H4 (cell line): ENCODE results near the gene DDX39B. TPM values are rescaled to one million over a fixed set of nuclear protein-coding genes. Genes with fewer than 3 reads are reported as not detected.
"Not testable (repeated sequence)": the region's sequence is repeated elsewhere in the genome, so short reads cannot be mapped to it uniquely, and the experiment has no call there.

Source experiments
- DNase-seq: peaks from one replicate; pipeline ENCODE4 v3.0.0-alpha.2; 2015; ENCODE audit warnings: low spot score
- total RNA-seq: library from RNA; depleted of rRNA; stranded (reverse); fragments of >200 nt; shearing (Covaris generic); gene quantifications from 2 replicates; pipeline ENCODE4 v1.2.3, GENCODE V29; 2014; rRNA removed

Gene DDX39B
- total RNA-seq, 1 experiment from 2014 or later: 580 TPM

DNA sequence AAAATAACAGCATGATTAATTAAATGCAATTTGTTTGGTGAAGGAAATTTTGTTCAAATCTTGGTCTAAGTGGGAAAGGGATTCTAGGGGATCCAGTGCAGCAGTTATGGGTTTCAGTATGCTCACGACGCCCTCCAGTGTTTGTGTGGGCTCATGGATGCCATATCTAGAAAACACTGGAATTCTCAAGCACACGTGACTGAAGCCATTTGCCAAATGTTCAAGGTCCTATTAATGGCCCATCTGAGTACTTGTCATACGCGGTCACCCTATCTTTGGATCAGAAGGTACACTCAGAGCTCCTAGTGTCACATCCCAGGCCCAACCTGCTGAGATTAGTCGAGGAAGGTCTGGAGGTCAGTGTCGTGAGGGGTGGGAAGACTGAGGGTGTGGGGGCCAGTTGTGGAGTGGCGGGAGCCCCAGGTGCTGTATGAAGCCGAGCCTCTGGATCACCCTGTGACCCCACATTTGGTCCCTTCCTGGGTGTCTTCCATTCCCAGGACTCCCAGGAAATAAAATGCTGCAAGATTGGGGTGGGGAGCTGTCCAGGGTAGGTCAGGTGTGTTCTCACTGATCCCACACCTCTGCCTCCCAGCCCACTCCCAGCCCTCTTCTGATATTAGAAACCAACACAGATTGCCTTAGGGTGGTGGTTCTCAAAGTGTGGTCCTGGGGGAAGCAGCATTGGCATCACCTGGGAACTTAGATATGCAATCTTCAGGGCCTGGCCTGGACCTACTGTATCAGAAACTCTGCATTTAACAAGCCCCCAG, 55.6 kb downstream of the DDX39B start:
- not testable (repeated sequence) for DNase-seq

DNA sequence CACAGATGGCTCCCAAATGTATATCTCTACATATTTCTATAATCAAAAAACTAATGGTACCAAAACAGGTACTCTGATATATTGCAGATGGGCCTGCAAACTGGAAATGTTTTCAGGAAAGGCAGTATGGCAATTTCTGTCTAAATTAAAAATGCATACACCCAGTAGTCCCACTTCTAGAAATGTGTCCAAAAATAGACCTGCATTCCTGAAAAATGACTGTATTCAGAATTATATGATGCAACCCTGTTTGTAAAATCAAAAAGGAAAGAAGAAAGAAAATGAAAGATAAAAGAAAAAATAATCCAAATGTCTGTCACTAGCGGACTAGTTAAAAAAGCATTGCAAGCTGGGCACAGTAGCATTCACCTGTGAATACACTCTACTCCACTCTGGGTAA, 56.7 kb downstream of the DDX39B start:
- DNase-seq: no peak

DNA sequence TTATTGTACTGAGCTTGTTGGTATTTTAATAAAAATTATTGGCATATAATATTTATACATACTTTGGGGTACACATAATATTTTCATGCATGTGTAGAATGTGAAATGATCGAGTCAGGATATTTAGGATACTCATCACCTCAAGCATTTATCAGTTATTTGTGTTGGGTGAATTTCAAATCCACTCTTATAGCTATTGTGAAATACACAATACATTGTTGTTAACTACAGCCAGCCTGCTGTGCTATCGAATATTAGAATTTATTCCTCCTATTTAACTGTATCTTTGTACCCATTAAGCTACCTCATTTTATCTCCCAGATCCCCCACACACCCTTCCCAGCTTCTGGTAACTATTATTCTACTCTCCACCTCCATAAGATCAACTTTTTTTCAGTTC, 58.4 kb downstream of the DDX39B start:
- no peak for DNase-seq

DNA sequence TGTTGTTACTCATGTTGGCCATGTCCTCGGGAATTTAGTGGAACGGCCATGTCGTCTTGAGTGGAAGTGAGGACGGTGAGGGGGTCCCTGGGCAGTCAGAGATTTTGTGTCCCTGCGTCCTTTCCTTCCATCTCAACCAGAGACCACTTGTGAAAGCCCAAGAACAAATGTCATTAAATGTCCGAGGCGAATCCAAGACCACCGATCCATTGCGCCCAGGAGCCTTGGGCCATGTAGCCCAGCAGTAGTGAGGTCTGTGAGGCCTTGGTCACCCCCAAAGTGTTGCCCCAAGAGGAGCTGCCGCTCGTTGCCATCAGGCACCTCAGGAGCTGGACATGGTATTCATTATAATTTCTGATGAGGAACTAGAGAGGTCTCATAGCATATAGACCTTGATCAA, 61.2 kb downstream of the DDX39B start:
- no peak for DNase-seq

Other genes starting within 250 kb of the DDX39B start
- gene HLA-B, start 184.8 kb downstream of the DDX39B start, total RNA-seq: 512 and 677 TPM in 2 replicates
- gene MICA, start 138.4 kb downstream of the DDX39B start, total RNA-seq: 65.8 and 75.4 TPM in 2 replicates
- gene MICB, start 43.9 kb downstream of the DDX39B start, total RNA-seq: 12.2 and 14.5 TPM in 2 replicates
- not detected in 2 replicates for gene MCCD1, start 13.0 kb downstream of the DDX39B start, total RNA-seq
- 0.60 TPM in 1 of 2 replicates, not detected in the other for gene ATP6V1G2, start 4.6 kb upstream of the DDX39B start, total RNA-seq
- 12.9 and 13.6 TPM in 2 replicates for gene NFKBIL1, start 5.6 kb upstream of the DDX39B start, total RNA-seq
- gene LTA, start 30.3 kb upstream of the DDX39B start, total RNA-seq: not detected in 2 replicates
- gene TNF, start 33.6 kb upstream of the DDX39B start, total RNA-seq: not detected in 2 replicates
- not detected in 2 replicates for gene LTB, start 40.4 kb upstream of the DDX39B start, total RNA-seq
- not detected in 2 replicates for gene LST1, start 44.3 kb upstream of the DDX39B start, total RNA-seq
- gene NCR3, start 51.0 kb upstream of the DDX39B start, total RNA-seq: not detected in 2 replicates
- gene AIF1, start 73.2 kb upstream of the DDX39B start, total RNA-seq: not detected in 2 replicates
- gene PRRC2A, start 78.7 kb upstream of the DDX39B start, total RNA-seq: 26.2 and 36.1 TPM in 2 replicates
- 122 and 138 TPM in 2 replicates for gene BAG6, start 110.7 kb upstream of the DDX39B start, total RNA-seq
- gene APOM, start 113.9 kb upstream of the DDX39B start, total RNA-seq: 0.91 and 1.1 TPM in 2 replicates
- gene C6orf47, start 118.8 kb upstream of the DDX39B start, total RNA-seq: 19.3 and 20.8 TPM in 2 replicates
- 13.4 and 15.9 TPM in 2 replicates for gene GPANK1, start 123.0 kb upstream of the DDX39B start, total RNA-seq
- 443 and 553 TPM in 2 replicates for gene CSNK2B, start 124.1 kb upstream of the DDX39B start, total RNA-seq
- not detected in 2 replicates for gene LY6G5B, start 128.0 kb upstream of the DDX39B start, total RNA-seq
- gene LY6G5C, start 139.1 kb upstream of the DDX39B start, total RNA-seq: 0.97 TPM in 1 of 2 replicates, not detected in the other
- 28.0 and 34.6 TPM in 2 replicates for gene ABHD16A, start 161.3 kb upstream of the DDX39B start, total RNA-seq
- gene LY6G6F, start 164.9 kb upstream of the DDX39B start, total RNA-seq: not detected in 2 replicates
- gene LY6G6D, start 173.3 kb upstream of the DDX39B start, total RNA-seq: not detected in 2 replicates
- not detected in 2 replicates for gene LY6G6C, start 179.7 kb upstream of the DDX39B start, total RNA-seq
- not detected in 2 replicates for gene MPIG6B, start 181.4 kb upstream of the DDX39B start, total RNA-seq
- 75.2 and 101 TPM in 2 replicates for gene DDAH2, start 187.3 kb upstream of the DDX39B start, total RNA-seq
- gene CLIC1, start 194.5 kb upstream of the DDX39B start, total RNA-seq: 710 and 730 TPM in 2 replicates
- gene MSH5, start 198.0 kb upstream of the DDX39B start, total RNA-seq: 5.3 and 10.8 TPM in 2 replicates
- 0.21 and 2.8 TPM in 2 replicates for gene SAPCD1, start 220.7 kb upstream of the DDX39B start, total RNA-seq
- gene VWA7, start 235.3 kb upstream of the DDX39B start, total RNA-seq: 0.37 and 2.2 TPM in 2 replicates